ENCODE measurements around the gene RAP1GDS1.
A peak's percentile ranks its signal among the peaks of the same experiment; 100 is the strongest.
"Not testable (repeated sequence)": the region's sequence is repeated elsewhere in the genome, so short reads cannot be mapped to it uniquely, and the experiment has no call there.

Gene RAP1GDS1

GRCh38 chr4:98326168-98326567 is 65.0 kb downstream of the RAP1GDS1 start:
- Histone ChIP-seq H3K9ac (ENCODE audit: low read depth, low read length) (no peak overlapping the region), H3K4me3 (ENCODE audit: low read length) (no peak overlapping the region), H3K27me3 (ENCODE audit: insufficient read depth, low read length) (no peaks in the 10 kb centered on the region), H3K4me1 (ENCODE audit: insufficient read depth, low read length) (no peaks in the 10 kb centered on the region), H3K9me3 (ENCODE audit: insufficient read depth, low read depth, low read length) (peaks cover 22% of the 10 kb centered on the region), H3K27ac (ENCODE audit: low read depth, low read length) (no peak overlapping the region), H3K36me3 (ENCODE audit: insufficient read depth, low read length) (peaks cover 10% of the 10 kb centered on the region; the same call in 1 of the 2 replicates)
- WGBS: 97% methylated on average over 1 of the region's 2 CpGs

DNA sequence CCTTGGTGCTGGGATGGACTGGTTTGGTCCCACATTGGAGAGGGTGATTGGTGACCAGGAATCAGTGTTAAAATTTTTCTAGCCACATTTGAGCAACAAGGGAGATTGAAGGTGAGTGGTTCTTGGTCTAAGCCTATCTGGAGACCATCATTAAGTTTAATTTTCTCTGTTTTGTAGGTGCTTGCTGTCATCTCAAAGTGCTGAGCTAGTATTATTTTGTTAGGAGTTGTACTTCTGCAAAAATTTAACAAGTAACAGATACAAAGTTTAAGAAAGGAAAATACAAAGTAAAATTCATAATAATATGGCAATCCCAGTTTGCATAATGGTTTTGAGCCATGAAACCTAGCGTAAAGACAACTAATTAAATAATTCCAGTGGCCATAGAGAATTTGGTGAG is 66.5 kb downstream of the RAP1GDS1 start:
- 100% methylated on average over 1 of the region's 1 CpG for WGBS
- H3K27me3 ChIP-seq (ENCODE audit: insufficient read depth, low read length): no peaks in the 10 kb centered on the region
- H3K27ac ChIP-seq (ENCODE audit: low read depth, low read length): no peak overlapping the region
- H3K9ac ChIP-seq (ENCODE audit: low read depth, low read length): no peak overlapping the region
- no peaks in the 10 kb centered on the region for H3K4me1 ChIP-seq (ENCODE audit: insufficient read depth, low read length)
- peaks cover 20% of the 10 kb centered on the region; the same call in 1 of the 2 replicates for H3K36me3 ChIP-seq (ENCODE audit: insufficient read depth, low read length)
- H3K9me3 ChIP-seq (ENCODE audit: insufficient read depth, low read depth, low read length): peaks cover 37% of the 10 kb centered on the region
- H3K4me3 ChIP-seq (ENCODE audit: low read length): no peak overlapping the region

DNA sequence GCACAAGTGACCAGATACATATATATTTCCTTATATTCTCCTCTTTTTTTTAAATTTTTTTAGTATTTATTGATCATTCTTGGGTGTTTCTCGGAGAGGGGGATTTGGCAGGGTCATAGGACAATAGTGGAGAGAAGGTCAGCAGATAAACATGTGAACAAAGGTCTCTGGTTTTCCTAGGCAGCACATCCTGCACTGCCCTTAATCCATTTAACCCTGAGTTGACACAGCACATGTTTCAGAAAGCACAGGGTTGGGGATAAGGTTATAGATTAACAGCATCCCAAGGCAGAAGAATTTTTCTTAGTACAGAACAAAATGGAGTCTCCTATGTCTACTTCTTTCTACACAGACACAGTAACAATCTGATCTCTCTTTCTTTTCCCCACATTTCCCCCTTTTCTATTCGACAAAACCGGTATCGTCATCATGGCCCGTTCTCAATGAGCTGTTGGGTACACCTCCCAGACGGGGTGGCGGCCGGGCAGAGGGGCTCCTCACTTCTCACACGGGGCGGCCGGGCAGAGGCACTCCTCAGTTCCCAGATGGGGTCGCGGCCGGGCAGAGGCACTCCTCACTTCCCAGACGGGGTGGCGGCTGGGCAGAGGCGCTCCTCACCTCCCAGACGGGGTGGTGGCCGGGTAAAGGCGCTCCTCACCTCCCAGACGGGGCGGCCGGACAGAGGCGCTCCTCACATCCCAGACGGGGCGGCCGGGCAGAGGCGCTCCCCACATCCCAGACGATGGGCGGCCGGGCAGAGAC is 68.9 kb downstream of the RAP1GDS1 start:
- not testable (repeated sequence) for H3K9ac ChIP-seq (ENCODE audit: low read depth, low read length)

DNA sequence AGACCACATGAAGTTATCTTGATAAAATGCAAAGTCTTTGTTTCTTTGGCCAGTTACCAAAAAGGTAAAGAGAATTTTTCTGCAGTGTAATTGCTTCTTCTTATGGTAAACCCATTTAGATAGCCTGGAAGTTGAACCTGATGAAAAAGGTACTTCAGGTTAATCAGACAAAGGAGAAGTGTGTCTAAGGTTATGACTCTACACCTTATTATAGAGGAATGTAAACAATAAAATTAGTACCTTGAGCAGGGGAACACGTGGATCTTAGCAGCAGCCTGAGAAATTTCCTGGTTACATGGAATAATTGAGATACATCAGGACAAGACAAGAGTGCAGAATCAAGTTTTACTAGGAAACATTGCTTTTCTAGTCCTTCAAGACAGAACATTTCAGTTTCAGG is 70.8 kb downstream of the RAP1GDS1 start:
- H3K4me3 ChIP-seq (ENCODE audit: low read length): no peak overlapping the region
- 95% methylated on average over 1 of the region's 1 CpG for WGBS
- peaks cover 17% of the 10 kb centered on the region for H3K4me1 ChIP-seq (ENCODE audit: insufficient read depth, low read length)
- H3K36me3 ChIP-seq (ENCODE audit: insufficient read depth, low read length): peaks cover 20% of the 10 kb centered on the region; the same call in 1 of the 2 replicates
- H3K27ac ChIP-seq (ENCODE audit: low read depth, low read length): no peak overlapping the region
- H3K9ac ChIP-seq (ENCODE audit: low read depth, low read length): no peak overlapping the region
- no peaks in the 10 kb centered on the region for H3K27me3 ChIP-seq (ENCODE audit: insufficient read depth, low read length)
- peaks cover 48% of the 10 kb centered on the region for H3K9me3 ChIP-seq (ENCODE audit: insufficient read depth, low read depth, low read length)

More for the DNA sequence above, 68.9 kb downstream of the RAP1GDS1 start:
- not testable (repeated sequence) for H3K27ac ChIP-seq (ENCODE audit: low read depth, low read length); H3K4me3 ChIP-seq (ENCODE audit: low read length); H3K27me3 ChIP-seq (ENCODE audit: insufficient read depth, low read length)
- WGBS: 97% methylated on average over 22 of the region's 31 CpGs
- Histone ChIP-seq H3K36me3 (ENCODE audit: insufficient read depth, low read length) (peaks cover 20% of the 10 kb centered on the region; the same call in 1 of the 2 replicates), H3K4me1 (ENCODE audit: insufficient read depth, low read length) (peaks cover 13% of the 10 kb centered on the region), H3K9me3 (ENCODE audit: insufficient read depth, low read depth, low read length) (peaks cover 48% of the 10 kb centered on the region)

GRCh38 chr4:98334461-98334860 is 73.3 kb downstream of the RAP1GDS1 start:
- peaks cover 25% of the 10 kb centered on the region for H3K4me1 ChIP-seq (ENCODE audit: insufficient read depth, low read length)
- H3K4me3 ChIP-seq (ENCODE audit: low read length): no peak overlapping the region
- no peaks in the 10 kb centered on the region for H3K27me3 ChIP-seq (ENCODE audit: insufficient read depth, low read length)
- peak overlapping the region; percentile 65; the same call in 1 of the 2 replicates for H3K27ac ChIP-seq (ENCODE audit: low read depth, low read length)
- H3K9me3 ChIP-seq (ENCODE audit: insufficient read depth, low read depth, low read length): peaks cover 31% of the 10 kb centered on the region
- 52% methylated on average over 3 of the region's 5 CpGs for WGBS
- peaks cover 10% of the 10 kb centered on the region; the same call in 1 of the 2 replicates for H3K36me3 ChIP-seq (ENCODE audit: insufficient read depth, low read length)
- no peak overlapping the region for H3K9ac ChIP-seq (ENCODE audit: low read depth, low read length)

DNA sequence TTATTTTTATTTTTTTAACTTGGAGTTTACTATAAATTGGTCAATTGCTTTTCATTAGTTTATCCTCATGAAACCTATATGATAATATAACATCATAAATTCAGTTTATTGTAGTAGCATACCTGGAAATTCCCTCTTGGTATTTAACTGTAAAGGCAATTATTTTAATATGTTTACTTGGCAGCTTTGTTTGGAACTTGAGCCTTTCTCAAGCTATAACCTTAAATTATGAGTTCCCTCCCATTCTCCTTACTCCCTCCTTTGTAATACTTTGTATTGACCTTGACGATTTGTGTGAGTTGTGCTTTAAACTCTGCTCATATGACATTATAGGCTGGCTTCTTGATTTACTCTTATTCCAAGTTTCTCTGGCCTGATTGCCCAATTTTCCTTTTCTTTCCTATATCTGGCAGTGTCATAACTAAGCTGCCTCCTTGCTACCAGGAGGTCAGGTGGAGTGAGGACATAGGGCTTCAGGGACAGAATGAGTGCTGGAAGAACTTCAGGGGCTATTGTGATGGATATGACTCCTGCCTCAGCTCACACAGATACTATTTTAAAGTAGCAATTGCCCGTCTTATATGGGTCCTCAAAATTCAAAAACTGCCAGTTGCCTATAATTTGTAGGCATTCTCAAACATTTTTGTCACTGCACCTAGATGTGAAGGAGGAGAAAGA is 77.7 kb downstream of the RAP1GDS1 start:
- H3K27ac ChIP-seq (ENCODE audit: low read depth, low read length): no peak overlapping the region
- 63% methylated on average over 2 of the region's 2 CpGs for WGBS
- H3K36me3 ChIP-seq (ENCODE audit: insufficient read depth, low read length): peaks cover 8% of the 10 kb centered on the region; the same call in 1 of the 2 replicates

DNA sequence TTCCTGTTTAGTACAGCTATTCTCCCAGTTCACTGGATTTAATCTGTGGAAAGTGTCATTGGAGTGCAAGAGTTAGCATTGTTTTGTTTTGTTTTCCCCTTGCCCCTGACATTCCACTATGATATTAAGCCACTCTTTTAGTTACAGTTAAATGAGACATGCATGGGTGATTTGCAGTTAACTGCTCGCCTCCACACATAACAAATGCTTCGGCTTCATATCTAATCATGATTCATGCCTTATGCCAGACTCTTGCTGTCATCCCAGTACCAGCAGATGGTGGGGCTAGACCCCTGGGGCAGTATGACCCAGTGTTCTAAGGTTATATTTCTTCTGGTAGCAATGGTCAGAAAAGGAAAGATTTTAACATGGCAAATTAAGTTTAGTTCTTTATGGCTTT is 80.1 kb downstream of the RAP1GDS1 start:
- 74% methylated on average over 2 of the region's 2 CpGs for WGBS
- Histone ChIP-seq H3K27me3 (ENCODE audit: insufficient read depth, low read length) (no peaks in the 10 kb centered on the region), H3K9me3 (ENCODE audit: insufficient read depth, low read depth, low read length) (no peaks in the 10 kb centered on the region), H3K27ac (ENCODE audit: low read depth, low read length) (no peak overlapping the region), H3K4me1 (ENCODE audit: insufficient read depth, low read length) (peaks cover 10% of the 10 kb centered on the region), H3K36me3 (ENCODE audit: insufficient read depth, low read length) (peaks cover 11% of the 10 kb centered on the region; the same call in 1 of the 2 replicates), H3K9ac (ENCODE audit: low read depth, low read length) (no peak overlapping the region), H3K4me3 (ENCODE audit: low read length) (no peak overlapping the region)

More for the DNA sequence above, 77.7 kb downstream of the RAP1GDS1 start:
- Histone ChIP-seq H3K4me3 (ENCODE audit: low read length) (no peak overlapping the region), H3K4me1 (ENCODE audit: insufficient read depth, low read length) (peaks cover 25% of the 10 kb centered on the region), H3K9me3 (ENCODE audit: insufficient read depth, low read depth, low read length) (no peaks in the 10 kb centered on the region; the same call in 1 of the 2 replicates), H3K9ac (ENCODE audit: low read depth, low read length) (no peak overlapping the region), H3K27me3 (ENCODE audit: insufficient read depth, low read length) (no peaks in the 10 kb centered on the region)

DNA sequence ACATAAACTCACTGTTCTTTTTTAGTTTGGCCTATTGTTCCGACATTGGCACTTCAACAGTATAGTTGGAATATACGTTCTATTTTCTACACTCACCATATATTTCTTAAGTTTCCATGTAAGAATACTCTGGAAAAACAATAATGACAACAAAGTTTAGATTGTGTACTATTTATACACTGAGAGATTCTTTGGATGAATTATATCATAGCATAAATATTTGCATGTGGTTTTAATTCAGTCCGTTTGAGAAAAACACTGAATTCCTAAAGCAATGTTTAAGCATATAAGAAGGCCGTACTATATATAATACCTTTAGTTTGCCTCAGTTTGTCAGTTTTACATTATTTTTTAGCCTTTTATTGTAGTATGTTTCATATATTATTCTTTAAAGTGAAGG is 82.4 kb downstream of the RAP1GDS1 start:
- WGBS: 80% methylated on average over 2 of the region's 4 CpGs
- H3K9ac ChIP-seq (ENCODE audit: low read depth, low read length): no peak overlapping the region
- H3K4me1 ChIP-seq (ENCODE audit: insufficient read depth, low read length): peaks cover 9% of the 10 kb centered on the region
- peaks cover 11% of the 10 kb centered on the region; the same call in 1 of the 2 replicates for H3K36me3 ChIP-seq (ENCODE audit: insufficient read depth, low read length)
- no peaks in the 10 kb centered on the region for H3K9me3 ChIP-seq (ENCODE audit: insufficient read depth, low read depth, low read length)
- no peak overlapping the region for H3K27ac ChIP-seq (ENCODE audit: low read depth, low read length)
- H3K4me3 ChIP-seq (ENCODE audit: low read length): no peak overlapping the region
- no peaks in the 10 kb centered on the region for H3K27me3 ChIP-seq (ENCODE audit: insufficient read depth, low read length)

DNA sequence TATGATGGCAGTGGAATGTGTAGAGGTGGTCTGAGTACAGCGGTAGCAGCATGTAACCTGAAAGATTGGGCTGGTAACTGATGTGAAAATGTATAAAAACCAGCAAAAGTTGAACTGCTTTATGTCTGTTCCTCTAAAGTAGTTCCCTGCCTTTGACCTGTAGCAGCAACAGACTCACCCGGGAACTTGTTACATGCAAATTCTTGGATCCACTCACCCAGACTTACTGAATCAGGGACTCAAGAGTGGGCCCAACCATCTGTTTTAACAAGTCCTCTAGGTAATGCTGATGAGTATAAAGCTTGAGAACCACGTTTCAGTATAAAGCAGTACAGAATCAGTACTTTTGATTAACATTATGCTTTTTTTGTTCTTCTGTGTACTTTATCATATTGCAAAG is 84.7 kb downstream of the RAP1GDS1 start:
- 94% methylated on average over 3 of the region's 3 CpGs for WGBS
- peaks cover 11% of the 10 kb centered on the region; the same call in 1 of the 2 replicates for H3K36me3 ChIP-seq (ENCODE audit: insufficient read depth, low read length)
- H3K27ac ChIP-seq (ENCODE audit: low read depth, low read length): no peak overlapping the region
- H3K9me3 ChIP-seq (ENCODE audit: insufficient read depth, low read depth, low read length): no peaks in the 10 kb centered on the region
- no peaks in the 10 kb centered on the region for H3K27me3 ChIP-seq (ENCODE audit: insufficient read depth, low read length)
- no peak overlapping the region for H3K4me3 ChIP-seq (ENCODE audit: low read length)
- no peak overlapping the region for H3K9ac ChIP-seq (ENCODE audit: low read depth, low read length)
- no peaks in the 10 kb centered on the region for H3K4me1 ChIP-seq (ENCODE audit: insufficient read depth, low read length)

DNA sequence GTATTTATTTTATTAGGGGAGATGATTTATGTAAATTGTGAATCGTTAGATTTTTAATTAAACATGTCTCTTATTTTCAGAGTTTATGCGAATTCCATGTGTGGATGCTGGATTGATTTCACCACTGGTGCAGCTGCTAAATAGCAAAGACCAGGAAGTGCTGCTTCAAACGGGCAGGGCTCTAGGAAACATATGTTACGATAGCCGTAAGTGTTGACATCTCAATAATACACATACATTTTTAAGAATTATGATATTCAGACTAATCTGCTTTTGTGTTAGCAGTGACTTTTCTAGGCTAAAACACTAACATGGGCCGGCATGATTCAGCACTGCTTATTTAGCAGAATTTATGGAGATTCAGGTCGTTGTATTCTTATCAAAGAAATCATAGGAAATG is 91.2 kb downstream of the RAP1GDS1 start:
- peaks cover 12% of the 10 kb centered on the region for H3K36me3 ChIP-seq (ENCODE audit: insufficient read depth, low read length)
- WGBS: 88% methylated on average over 7 of the region's 7 CpGs
- no peaks in the 10 kb centered on the region for H3K9me3 ChIP-seq (ENCODE audit: insufficient read depth, low read depth, low read length)
- no peak overlapping the region for H3K9ac ChIP-seq (ENCODE audit: low read depth, low read length)
- no peaks in the 10 kb centered on the region for H3K27me3 ChIP-seq (ENCODE audit: insufficient read depth, low read length)
- no peak overlapping the region for H3K27ac ChIP-seq (ENCODE audit: low read depth, low read length)
- no peaks in the 10 kb centered on the region for H3K4me1 ChIP-seq (ENCODE audit: insufficient read depth, low read length)
- H3K4me3 ChIP-seq (ENCODE audit: low read length): no peak overlapping the region

DNA sequence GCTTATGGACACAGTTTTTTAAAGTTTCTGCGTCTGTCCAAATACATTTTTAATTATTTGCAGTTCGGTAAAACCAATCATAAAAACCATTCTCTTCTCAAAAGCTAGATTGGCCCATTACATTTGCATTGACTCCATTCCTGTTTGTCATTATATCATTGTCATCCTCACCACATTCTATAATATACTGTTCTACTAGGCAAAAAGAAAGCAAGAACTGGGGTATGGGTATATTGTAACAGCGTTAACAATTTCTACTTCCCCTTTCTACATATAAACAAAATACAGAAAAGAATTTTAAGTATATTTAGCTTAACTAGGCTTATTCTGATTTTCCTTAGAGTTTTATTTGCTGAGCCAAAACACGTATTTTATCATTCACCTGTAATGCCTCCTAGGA is 91.8 kb downstream of the RAP1GDS1 start:
- H3K27ac ChIP-seq (ENCODE audit: low read depth, low read length): no peak overlapping the region
- H3K4me3 ChIP-seq (ENCODE audit: low read length): no peak overlapping the region
- WGBS: 98% methylated on average over 2 of the region's 4 CpGs
- H3K9me3 ChIP-seq (ENCODE audit: insufficient read depth, low read depth, low read length): no peaks in the 10 kb centered on the region
- H3K9ac ChIP-seq (ENCODE audit: low read depth, low read length): no peak overlapping the region
- peaks cover 12% of the 10 kb centered on the region for H3K36me3 ChIP-seq (ENCODE audit: insufficient read depth, low read length)
- no peaks in the 10 kb centered on the region for H3K4me1 ChIP-seq (ENCODE audit: insufficient read depth, low read length)
- no peaks in the 10 kb centered on the region for H3K27me3 ChIP-seq (ENCODE audit: insufficient read depth, low read length)

Data from HUES64 (cell line).